ENCODE data around the gene ERAL1. TPM values are rescaled to one million over a fixed set of nuclear protein-coding genes. Genes with fewer than 3 reads are reported as not detected.
"Not testable (repeated sequence)": the region's sequence is repeated elsewhere in the genome, so short reads cannot be mapped to it uniquely, and the experiment has no call there.

ERAL1 gene
- total RNA-seq, 4 donors from 2014 or later: 28.1 to 74.4 (median 47.3) TPM

DNA sequence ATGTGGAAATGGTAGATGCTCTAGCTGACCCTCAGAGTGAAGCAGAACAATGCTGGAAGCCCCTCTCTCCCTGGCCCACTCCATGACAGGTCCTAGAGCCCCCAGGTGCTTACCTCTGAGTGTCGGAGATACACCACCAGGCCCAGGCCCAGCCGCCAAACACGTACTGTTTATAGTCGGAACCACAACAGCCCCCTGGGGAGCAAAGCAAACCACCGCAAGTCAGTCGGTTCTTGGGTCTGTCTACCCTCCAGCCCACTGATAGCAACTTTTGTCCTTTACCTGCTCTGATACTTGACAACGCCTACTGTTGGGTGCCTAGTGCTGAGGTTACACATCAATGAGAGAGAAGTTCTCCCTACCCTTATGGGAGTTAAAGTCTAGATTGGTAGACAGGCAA is 34.0 kb downstream of the ERAL1 start:
- Histone ChIP-seq H3K27ac (no peak overlapping the region), H3K27me3 (no peaks in the 10 kb centered on the region), H3K4me1 (peaks cover 8 to 16% (median 10%) of the 10 kb centered on the region in 4 donors), H3K36me3 (peaks cover 0 to 2% (median 0%) of the 10 kb centered on the region in 4 donors), H3K9me3 (no peaks in the 10 kb centered on the region), H3K4me3 (no peak overlapping the region)
- TF ChIP-seq POLR2AphosphoS5 (IDR thresholded peaks at IDR 0.05) (no peak), POLR2A (IDR thresholded peaks at IDR 0.05) (no peak), EP300 (IDR thresholded peaks at IDR 0.05; ENCODE audit: low read depth) (no peak)
- TF ChIP-seq, protein P1, sequence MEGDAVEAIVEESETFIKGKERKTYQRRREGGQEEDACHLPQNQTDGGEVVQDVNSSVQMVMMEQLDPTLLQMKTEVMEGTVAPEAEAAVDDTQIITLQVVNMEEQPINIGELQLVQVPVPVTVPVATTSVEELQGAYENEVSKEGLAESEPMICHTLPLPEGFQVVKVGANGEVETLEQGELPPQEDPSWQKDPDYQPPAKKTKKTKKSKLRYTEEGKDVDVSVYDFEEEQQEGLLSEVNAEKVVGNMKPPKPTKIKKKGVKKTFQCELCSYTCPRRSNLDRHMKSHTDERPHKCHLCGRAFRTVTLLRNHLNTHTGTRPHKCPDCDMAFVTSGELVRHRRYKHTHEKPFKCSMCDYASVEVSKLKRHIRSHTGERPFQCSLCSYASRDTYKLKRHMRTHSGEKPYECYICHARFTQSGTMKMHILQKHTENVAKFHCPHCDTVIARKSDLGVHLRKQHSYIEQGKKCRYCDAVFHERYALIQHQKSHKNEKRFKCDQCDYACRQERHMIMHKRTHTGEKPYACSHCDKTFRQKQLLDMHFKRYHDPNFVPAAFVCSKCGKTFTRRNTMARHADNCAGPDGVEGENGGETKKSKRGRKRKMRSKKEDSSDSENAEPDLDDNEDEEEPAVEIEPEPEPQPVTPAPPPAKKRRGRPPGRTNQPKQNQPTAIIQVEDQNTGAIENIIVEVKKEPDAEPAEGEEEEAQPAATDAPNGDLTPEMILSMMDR (IDR thresholded peaks at IDR 0.05): no peak
- WGBS, 2 donors (ENCODE audit: low coverage in 1 of 2): 74% methylated on average over 7 of the region's 7 CpGs; no CpG with 5 or more reads in 1 of the 2 donors
- no peak for DNase-seq
- intact Hi-C loops (cut with DNase I; ENCODE audit: low total_unique reads): no loop called here
- in situ Hi-C loops (cut with MboI; ENCODE audit: low pct_ligation_motif_present in 1 of 4, low pct_unique_long_range_greater_than_20kb in 1 of 4, low sequenced_read_pairs in 3 of 4): loop anchor here in 1 of 4 donors (25.0 kb wide), 1 partner anchor 127 kb away; no protein-coding TSS in a partner anchor

DNA sequence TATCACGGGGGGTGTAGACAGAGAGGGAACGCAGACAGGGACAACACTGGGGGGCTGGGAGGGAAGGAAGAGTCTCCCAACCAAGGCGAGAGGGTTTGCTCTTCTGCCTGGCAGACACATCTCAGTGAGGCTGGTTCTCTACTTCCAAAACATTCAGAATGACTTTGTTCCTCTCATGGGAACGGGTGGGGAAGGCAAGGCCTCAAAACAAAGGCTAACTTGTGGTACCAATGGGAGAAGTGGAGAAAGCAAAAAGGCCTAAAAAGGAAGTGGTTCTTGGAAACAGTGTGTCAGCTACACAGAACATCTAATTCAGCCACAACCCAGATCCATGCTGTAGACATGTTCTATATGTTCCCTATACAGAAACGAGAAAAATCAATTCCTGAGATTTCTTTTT is 35.2 kb downstream of the ERAL1 start:
- in situ Hi-C loops (cut with MboI; ENCODE audit: low pct_ligation_motif_present in 1 of 4, low pct_unique_long_range_greater_than_20kb in 1 of 4, low sequenced_read_pairs in 3 of 4): loop anchor here in 1 of 4 donors (25.0 kb wide), 1 partner anchor 128 kb away; no protein-coding TSS in a partner anchor
- H3K4me3 ChIP-seq: no peak overlapping the region
- H3K4me1 ChIP-seq: peaks cover 8 to 21% (median 13%) of the 10 kb centered on the region in 4 donors
- TF ChIP-seq, protein P1 (IDR thresholded peaks at IDR 0.05): no peak
- no peak for TF ChIP-seq POLR2AphosphoS5 (IDR thresholded peaks at IDR 0.05)
- H3K27me3 ChIP-seq: no peaks in the 10 kb centered on the region
- DNase-seq: no peak
- intact Hi-C loops (cut with DNase I; ENCODE audit: low total_unique reads): no loop called here
- no peaks in the 10 kb centered on the region for H3K9me3 ChIP-seq
- H3K36me3 ChIP-seq: no peaks in the 10 kb centered on the region
- H3K27ac ChIP-seq: no peak overlapping the region
- WGBS, 2 donors (ENCODE audit: low coverage in 1 of 2): 63 to 77% methylated on average over 2 to 5 of the region's 5 CpGs

DNA sequence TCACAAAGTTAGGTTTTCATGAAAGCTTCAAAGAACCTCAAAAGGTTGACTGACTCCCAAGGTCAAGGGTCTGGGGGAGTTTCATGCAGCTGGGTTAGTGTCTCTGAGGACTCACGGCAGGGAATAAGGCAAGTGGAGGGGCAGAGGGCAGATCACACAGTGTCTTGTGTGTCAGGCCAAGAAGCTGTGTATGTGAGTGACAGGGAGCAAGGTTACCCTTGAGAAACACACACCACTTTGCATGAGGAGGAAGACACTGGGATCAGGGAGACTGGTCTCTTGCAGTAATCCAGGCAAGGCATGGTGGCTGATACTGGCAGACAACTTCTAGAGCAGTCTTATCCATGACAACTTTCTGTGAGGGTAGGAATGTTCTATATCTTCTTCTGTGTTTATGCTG is 36.4 kb downstream of the ERAL1 start:
- Histone ChIP-seq H3K9me3 (no peaks in the 10 kb centered on the region), H3K27ac (no peak overlapping the region), H3K4me3 (no peak overlapping the region), H3K36me3 (no peaks in the 10 kb centered on the region), H3K27me3 (no peaks in the 10 kb centered on the region), H3K4me1 (peaks cover 8 to 33% (median 20%) of the 10 kb centered on the region in 4 donors)
- TF ChIP-seq, protein P1 (IDR thresholded peaks at IDR 0.05): no peak
- TF ChIP-seq POLR2A (IDR thresholded peaks at IDR 0.05): no peak
- no peak for TF ChIP-seq POLR2AphosphoS5 (IDR thresholded peaks at IDR 0.05)
- TF ChIP-seq EP300 (IDR thresholded peaks at IDR 0.05; ENCODE audit: low read depth): no peak
- intact Hi-C loops (cut with DNase I; ENCODE audit: low total_unique reads) (loop anchor here (1.0 kb wide), 1 partner anchor 113 kb away; no protein-coding TSS in a partner anchor), in situ Hi-C loops (cut with MboI; ENCODE audit: low pct_ligation_motif_present in 1 of 4, low pct_unique_long_range_greater_than_20kb in 1 of 4, low sequenced_read_pairs in 3 of 4) (loop anchor here in 1 of 4 donors (25.0 kb wide), 1 partner anchor 129 kb away; no protein-coding TSS in a partner anchor)
- 100% methylated on average over 1 of the region's 1 CpG; no CpG with 5 or more reads in 1 of the 2 donors for WGBS, 2 donors (ENCODE audit: low coverage in 1 of 2)
- DNase-seq: no peak

DNA sequence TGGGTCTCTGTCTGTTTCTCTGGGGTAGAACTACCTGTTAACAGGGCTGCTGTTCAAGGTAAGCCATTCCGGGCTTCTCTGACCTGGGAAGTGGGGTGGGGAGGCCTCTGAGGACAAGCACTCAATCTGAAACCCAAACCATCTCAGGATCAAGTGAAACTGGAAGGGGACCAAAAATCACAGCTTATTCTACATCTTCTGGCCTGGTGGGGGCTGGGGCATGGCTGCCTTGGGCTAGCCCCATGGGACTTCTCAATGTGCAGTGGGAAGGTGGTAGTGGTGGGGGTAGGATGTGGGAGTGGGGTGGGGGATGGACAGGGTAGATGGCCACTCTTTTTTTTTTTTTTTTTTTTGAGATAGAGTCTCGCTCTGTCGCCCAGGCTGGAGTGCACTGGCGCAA is 37.2 kb downstream of the ERAL1 start:
- in situ Hi-C loops (cut with MboI; ENCODE audit: low pct_ligation_motif_present in 1 of 4, low pct_unique_long_range_greater_than_20kb in 1 of 4, low sequenced_read_pairs in 3 of 4): loop anchor here in 1 of 4 donors (25.0 kb wide), 1 partner anchor 130 kb away; no protein-coding TSS in a partner anchor

DNA sequence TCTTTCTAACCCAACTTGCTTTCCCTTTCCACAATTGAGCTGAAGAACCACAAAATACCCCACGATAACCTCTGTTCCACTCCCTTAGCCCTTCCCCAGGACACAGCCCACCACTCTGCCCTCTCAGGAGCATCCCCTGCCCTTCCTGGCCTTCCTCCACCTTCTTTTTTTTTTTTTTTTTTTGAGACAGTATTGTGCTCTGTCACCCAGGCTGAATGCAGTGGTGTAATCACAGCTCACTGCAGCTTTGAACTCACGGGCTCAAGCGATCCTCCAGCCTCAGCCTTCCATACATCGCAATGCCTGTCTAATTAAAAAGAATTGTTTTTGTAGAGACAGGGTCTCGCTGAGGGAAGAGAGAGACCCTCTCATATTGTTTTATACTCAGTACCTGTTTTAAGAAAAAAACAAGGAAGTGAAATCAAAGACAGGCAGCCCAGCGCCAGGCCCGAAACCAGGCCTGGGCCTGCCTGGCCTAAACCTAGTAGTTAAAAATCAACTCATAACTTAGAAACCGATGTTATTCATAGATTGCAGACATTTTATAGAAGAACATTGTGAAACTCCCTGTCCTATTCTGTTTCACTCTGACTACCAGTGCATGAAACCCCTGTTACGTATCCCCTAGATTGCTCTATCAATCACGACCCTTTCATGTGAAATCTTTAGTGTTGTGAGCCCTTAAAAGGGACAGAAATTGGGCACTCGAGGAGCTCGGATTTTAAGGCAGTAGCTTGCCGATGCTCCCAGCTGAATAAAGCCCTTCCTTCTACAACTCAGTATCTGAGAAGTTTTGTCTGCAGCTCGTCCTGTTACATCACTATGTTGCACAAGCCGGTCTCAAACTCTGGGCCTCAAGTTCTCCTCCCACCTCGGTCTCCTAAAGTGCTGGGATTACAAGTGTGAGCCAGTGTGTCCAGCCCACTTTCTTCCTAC is 38.7 kb downstream of the ERAL1 start:
- H3K27me3 ChIP-seq; intact Hi-C loops (cut with DNase I; ENCODE audit: low total_unique reads); H3K4me3 ChIP-seq; H3K36me3 ChIP-seq; H3K9me3 ChIP-seq: not testable (repeated sequence)
- peak; percentile 49 for DNase-seq
- in situ Hi-C loops (cut with MboI; ENCODE audit: low pct_ligation_motif_present in 1 of 4, low pct_unique_long_range_greater_than_20kb in 1 of 4, low sequenced_read_pairs in 3 of 4): loop anchor here in 1 of 4 donors (25.0 kb wide), 1 partner anchor 131 kb away; no protein-coding TSS in a partner anchor
- 54 to 56% methylated on average over 9 to 16 of the region's 16 CpGs for WGBS, 2 donors (ENCODE audit: low coverage in 1 of 2)
- Histone ChIP-seq H3K27ac (peak overlapping the region; percentile 60 to 77 (median 70)), H3K4me1 (peaks cover 14 to 46% (median 35%) of the 10 kb centered on the region in 4 donors)

More for the DNA sequence above, 37.2 kb downstream of the ERAL1 start:
- Histone ChIP-seq H3K4me1 (peaks cover 8 to 38% (median 26%) of the 10 kb centered on the region in 4 donors), H3K36me3 (no peaks in the 10 kb centered on the region), H3K9me3 (no peaks in the 10 kb centered on the region), H3K27ac (peak overlapping the region in 1 of 4 donors; percentile 77), H3K27me3 (no peaks in the 10 kb centered on the region), H3K4me3 (no peak overlapping the region)
- DNase-seq: no peak
- TF ChIP-seq POLR2AphosphoS5 (IDR thresholded peaks at IDR 0.05) (no peak), EP300 (IDR thresholded peaks at IDR 0.05; ENCODE audit: low read depth) (no peak), POLR2A (IDR thresholded peaks at IDR 0.05) (no peak)
- TF ChIP-seq, protein P1 (IDR thresholded peaks at IDR 0.05): no peak
- 86% methylated on average over 4 of the region's 4 CpGs; no CpG with 5 or more reads in 1 of the 2 donors for WGBS, 2 donors (ENCODE audit: low coverage in 1 of 2)
- intact Hi-C loops (cut with DNase I; ENCODE audit: low total_unique reads): no loop called here

Data from transverse colon (tissue), 4 donors.